Memory B cell (primary cell): ENCODE results near the gene SLC39A11.

Source experiments
- ATAC-seq: fragments of 150-1000 bp; cut with Tn5 transposase; 2 replicates; pipeline ENCODE4 v1.10.0; 2021; ENCODE audit warnings: low read depth, mild to moderate bottlenecking, moderate library complexity
- DNase-seq, 2 donors: peaks; one replicate each; pipeline ENCODE4 v3.0.0; 2022; ENCODE audit warnings: low spot score in 2 of 2
- H3K27ac Mint-ChIP-seq: one replicate; pipeline ENCODE4 v1.8.0; 2022; ENCODE audit warnings: mild to moderate bottlenecking, moderate library complexity, mixed read lengths
- H3K27me3 Mint-ChIP-seq: one replicate; pipeline ENCODE4 v1.8.0; 2022; ENCODE audit warnings: mixed read lengths
- H3K36me3 Mint-ChIP-seq: one replicate; pipeline ENCODE4 v1.8.0; 2022; ENCODE audit warnings: mild to moderate bottlenecking, mixed read lengths
- H3K4me1 Mint-ChIP-seq: one replicate; pipeline ENCODE4 v1.8.0; 2022; ENCODE audit warnings: mixed read lengths
- H3K4me3 Mint-ChIP-seq: one replicate; pipeline ENCODE4 v1.8.0; 2022; ENCODE audit warnings: mild to moderate bottlenecking, moderate library complexity, mixed read lengths
- H3K9me3 Mint-ChIP-seq: one replicate; pipeline ENCODE4 v1.8.0; 2022; ENCODE audit warnings: mixed read lengths

The SLC39A11 gene

GRCh38 chr17:72603420-72604242 lies 488.9 kb downstream of the SLC39A11 start:
- Mint-ChIP-seq H3K4me3 (no peak overlapping the region), H3K9me3 (peaks cover 10% of the 10 kb centered on the region), H3K4me1 (no peaks in the 10 kb centered on the region), H3K27ac (no peak overlapping the region), H3K36me3 (no peaks in the 10 kb centered on the region), H3K27me3 (peaks cover 15% of the 10 kb centered on the region)
- DNase-seq (no peak), ATAC-seq (no peak)

- H3K9me3 Mint-ChIP-seq = peaks cover 5% of the 10 kb centered on the region
- H3K4me3 Mint-ChIP-seq = no peak overlapping the region
- H3K4me1 Mint-ChIP-seq = no peaks in the 10 kb centered on the region
- ATAC-seq (no peak), DNase-seq (no peak)
- no peak overlapping the region for H3K27ac Mint-ChIP-seq
- H3K36me3 Mint-ChIP-seq = no peaks in the 10 kb centered on the region
- peaks cover 15% of the 10 kb centered on the region for H3K27me3 Mint-ChIP-seq
These were observed 489.7 kb downstream of the SLC39A11 start for GRCh38 chr17:72602517-72603419.

GRCh38 chr17:72600934-72601333 lies 491.6 kb downstream of the SLC39A11 start:
- H3K4me1 Mint-ChIP-seq = no peaks in the 10 kb centered on the region
- peaks cover 2% of the 10 kb centered on the region for H3K9me3 Mint-ChIP-seq
- ATAC-seq (no peak), DNase-seq (no peak)
- H3K36me3 Mint-ChIP-seq = no peaks in the 10 kb centered on the region
- H3K4me3 Mint-ChIP-seq = no peak overlapping the region
- no peak overlapping the region for H3K27ac Mint-ChIP-seq
- peaks cover 16% of the 10 kb centered on the region for H3K27me3 Mint-ChIP-seq

- Mint-ChIP-seq H3K4me1 (no peaks in the 10 kb centered on the region), H3K27ac (no peak overlapping the region), H3K4me3 (no peak overlapping the region), H3K9me3 (peaks cover 4% of the 10 kb centered on the region), H3K27me3 (peaks cover 16% of the 10 kb centered on the region), H3K36me3 (no peaks in the 10 kb centered on the region)
- no peak for DNase-seq
- no peak for ATAC-seq
These were observed 492.6 kb downstream of the SLC39A11 start for GRCh38 chr17:72599891-72600290.

- peaks cover 16% of the 10 kb centered on the region for H3K27me3 Mint-ChIP-seq
These were observed 493.8 kb downstream of the SLC39A11 start for GRCh38 chr17:72598695-72599094.

GRCh38 chr17:72597354-72598087 lies 495.0 kb downstream of the SLC39A11 start:
- no peaks in the 10 kb centered on the region for H3K4me1 Mint-ChIP-seq
- H3K9me3 Mint-ChIP-seq = peaks cover 4% of the 10 kb centered on the region
- H3K27me3 Mint-ChIP-seq = peaks cover 19% of the 10 kb centered on the region
- H3K36me3 Mint-ChIP-seq = no peaks in the 10 kb centered on the region
- H3K4me3 Mint-ChIP-seq = no peak overlapping the region
- no peak overlapping the region for H3K27ac Mint-ChIP-seq
- DNase-seq (no peak), ATAC-seq (no peak)

More at GRCh38 chr17:72598695-72599094, 493.8 kb downstream of the SLC39A11 start:
- Mint-ChIP-seq H3K36me3 (no peaks in the 10 kb centered on the region), H3K4me3 (no peak overlapping the region), H3K4me1 (no peaks in the 10 kb centered on the region), H3K9me3 (peaks cover 4% of the 10 kb centered on the region), H3K27ac (no peak overlapping the region)
- no peak for ATAC-seq
- no peak for DNase-seq
